Heart left ventricle (tissue), 16 donors: ENCODE measurements around the gene TCF7. TPM values are rescaled to one million over a fixed set of nuclear protein-coding genes. Genes with fewer than 3 reads are reported as not detected.

Experiments used
- ATAC-seq, 4 donors: fragments of 200-7000 bp; cut with Tn5 transposase; one replicate each; pipeline ENCODE4 v1.9.1; 2020 to 2022; ENCODE audit warnings: moderate library complexity in 4 of 4, mild to moderate bottlenecking in 3 of 4, moderate number of reproducible peaks in 1 of 4
- DNase-seq, 5 donors: peaks; one replicate each; pipeline ENCODE4 v3.0.0-alpha.2; 2020
- H3K27ac ChIP-seq, 12 donors: fragments of 200-600 bp; sonication (generic) in 4 of 12; one replicate each; pipeline versions ENCODE4 v1.5.0 to v1.8.0; 2016 to 2022; ENCODE audit warnings: mild to moderate bottlenecking in 2 of 12
- H3K27me3 ChIP-seq, 9 donors: fragments of 200-600 bp; sonication (generic) in 2 of 9; one replicate each; pipeline versions ENCODE4 v1.5.1 to v1.8.0; 2016 to 2022; ENCODE audit warnings: mild to moderate bottlenecking in 3 of 9
- H3K36me3 ChIP-seq, 9 donors: fragments of 200-600 bp; sonication (generic) in 2 of 9; one replicate each; pipeline versions ENCODE4 v1.5.0 to v1.8.0; 2018 to 2022; ENCODE audit warnings: mild to moderate bottlenecking in 2 of 9
- H3K4me1 ChIP-seq, 12 donors: fragments of 200-600 bp; sonication (generic) in 4 of 12; one replicate each; pipeline versions ENCODE4 v1.5.0 to v1.8.0; 2016 to 2022; ENCODE audit warnings: mild to moderate bottlenecking in 3 of 12
- H3K4me3 ChIP-seq, 12 donors: fragments of 200-600 bp; sonication (generic) in 4 of 12; one replicate each; pipeline versions ENCODE4 v1.5.0 to v1.8.0; 2017 to 2022; ENCODE audit warnings: mild to moderate bottlenecking in 9 of 12, moderate library complexity in 4 of 12
- H3K9me3 ChIP-seq, 12 donors: fragments of 200-600 bp; sonication (generic) in 4 of 12; one replicate each; pipeline versions ENCODE4 v1.5.0 to v1.8.0; 2016 to 2022; ENCODE audit warnings: mild to moderate bottlenecking in 1 of 12
- CTCF ChIP-seq, 12 donors: fragments of 200-600 bp; sonication (generic) in 4 of 12; IDR thresholded peaks; one replicate each; pipeline versions ENCODE4 v1.5.0 to v1.8.0; 2018 to 2022; ENCODE audit warnings: antibody characterized with exemption in 12 of 12, mild to moderate bottlenecking in 5 of 12
- POLR2A ChIP-seq, 2 donors: fragments of 450-650 bp; IDR thresholded peaks; one replicate each; pipeline ENCODE4 v1.6.1; 2017; ENCODE audit warnings: antibody characterized with exemption in 2 of 2, mild to moderate bottlenecking in 2 of 2, moderate library complexity in 2 of 2
- WGBS, 4 donors: extraction: QIAGEN DNeasy Blood & Tissue Kit in 2 of 4; methylation state at CpG; one replicate each; pipeline versions ENCODE4 v1.1.5 to v1.1.7; 2013 to 2018; 5-methylcytosine and 5-hydroxymethylcytosine counted together
- intact Hi-C, 10 donors: fragments of 100-400 bp; cut with DNase I; formaldehyde crosslinking; loops; one replicate each; pipeline versions ENCODE4 v1.11.1 to v1.14.2; 2022
- polyA plus RNA-seq, 2 donors: library from polyadenylated mRNA; stranded (reverse); fragments of 200-250 nt; gene quantifications; one replicate each; pipeline ENCODE4 v1.2.3, GENCODE V29; 2013
- total RNA-seq, 9 donors: library from RNA; depleted of rRNA in 2 of 9; stranded (reverse); fragments of >200 nt in 2 of 9; fragmentation: NEBNext Ultra II Directional in 3 of 9; extraction: Animal tissue kit (Norgen Biotek cat#: 25700) in 3 of 9; gene quantifications; one replicate each; pipeline versions ENCODE4 v1.1.0 to v1.2.4, GENCODE V29; 2016 to 2023
- donor health status: ischemic (EF 13 %, LVEDD 7.1; RV severe dilation, severe dysfunction).
- donor health status: healthy with polysubstance abuse.
- donor health status: DM: no; HTN: yes; CAD: no.
- donor health status: DM: no; HTN: no; CAD: no.
- donor health status: ischemic (EF 25% LVEDD 6.9; RV normal size, moderate dysfunction).
- donor health status: ischemic (EF 25% LVEDD 5.7; RV mildly dilated, moderate dysfunction).
- donor health status: healthy.
- donor health status: DM: yes; HTN: yes; CAD: no.
- donor health status: ischemic (EF 35%, LVEDD 5.7; RV mildly dilated, moderate dysfunction).
- donor health status: nonischemic (EF 11% LVEDD 7.7; RV severe dilation, severe dysfunction).
- donor health status: DM: yes; HTN: yes; CAD: no.
- donor health status: PGD.
- donor health status: ischemic (EF 29% LVEDD 5.4; RV normal size, mild dysfunction).
- donor health status: nonischemic (EF 23%, LVEDD 6.1; RV moderate dilation, normal function).

Gene TCF7
- total and polyA plus RNA-seq, 11 donors = 0.79 to 5.2 (median 1.9) TPM

GRCh38 chr5:134128648-134128995, 14.1 kb downstream of the TCF7 start:
- DNase-seq = no peak
- ATAC-seq = no peak
- Histone ChIP-seq H3K27me3 (no peaks in the 10 kb centered on the region), H3K36me3 (peaks cover 0 to 28% (median 4%) of the 10 kb centered on the region in 9 donors), H3K9me3 (no peaks in the 10 kb centered on the region), H3K27ac (peak overlapping the region in 4 of 12 donors; percentile 13 to 69 (median 57)), H3K4me1 (peaks cover 0 to 93% (median 39%) of the 10 kb centered on the region in 12 donors), H3K4me3 (peak overlapping the region in 1 of 12 donors; percentile 12)
- WGBS, 4 donors = 84 to 100% (median 90%) methylated on average over 3 to 5 of the region's 5 CpGs
- TF ChIP-seq CTCF (IDR thresholded peaks at IDR 0.05) (no peak), POLR2A (IDR thresholded peaks at IDR 0.05) (no peak)
- intact Hi-C loops = no loop called here

- intact Hi-C loops = no loop called here
- DNase-seq = no peak
- H3K4me1 ChIP-seq = peaks cover 0 to 94% (median 36%) of the 10 kb centered on the region in 12 donors
- H3K36me3 ChIP-seq = peaks cover 0 to 38% (median 7%) of the 10 kb centered on the region in 9 donors
- WGBS, 4 donors = 81 to 90% (median 84%) methylated on average over 11 to 25 of the region's 25 CpGs
- no peaks in the 10 kb centered on the region for H3K9me3 ChIP-seq
- no peak for TF ChIP-seq CTCF (IDR thresholded peaks at IDR 0.05)
- no peak for TF ChIP-seq POLR2A (IDR thresholded peaks at IDR 0.05)
- H3K27me3 ChIP-seq = no peaks in the 10 kb centered on the region
- peak overlapping the region in 2 of 12 donors; percentile 19 to 67 for H3K27ac ChIP-seq
- ATAC-seq = no peak
- peak overlapping the region in 1 of 12 donors; percentile 12 for H3K4me3 ChIP-seq
Measured at GRCh38 chr5:134129411-134130238, 15.1 kb downstream of the TCF7 start.

DNA sequence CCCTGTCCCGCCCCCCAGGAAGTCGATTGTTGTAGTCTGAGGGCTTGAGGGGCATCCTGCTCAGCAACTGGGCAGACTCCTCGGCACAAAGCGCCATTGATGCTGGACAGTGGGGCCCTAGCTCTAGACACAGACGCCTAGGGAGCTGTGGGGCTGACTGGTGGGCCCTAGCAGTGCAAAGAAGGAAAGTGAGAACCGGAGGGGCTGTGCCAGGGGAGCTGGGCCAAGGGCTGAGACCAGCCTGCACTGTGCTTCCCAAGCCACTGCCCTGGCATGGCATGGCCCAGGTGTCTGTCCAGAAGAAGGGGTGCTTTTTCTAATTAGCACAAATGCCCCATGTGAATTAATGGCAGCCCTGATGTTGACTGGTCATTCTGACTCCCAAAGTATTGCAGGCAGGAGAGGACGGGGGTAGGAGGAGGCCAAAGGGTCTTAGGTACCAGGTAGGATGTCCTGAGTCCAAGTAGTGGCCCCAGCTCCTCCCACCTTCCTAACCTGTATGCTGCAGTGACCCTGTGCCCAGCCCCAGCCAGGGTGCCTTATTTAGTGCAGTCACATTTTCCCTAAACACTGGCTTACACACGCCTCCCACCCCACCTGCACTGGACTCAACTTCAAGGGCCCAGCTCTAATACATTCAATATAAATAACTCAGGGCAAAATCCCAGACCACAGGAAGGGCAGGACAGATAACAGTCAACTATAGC, 15.9 kb downstream of the TCF7 start:
- no peaks in the 10 kb centered on the region for H3K27me3 ChIP-seq
- intact Hi-C loops = no loop called here
- no peak for ATAC-seq
- peak overlapping the region in 1 of 12 donors; percentile 69 for H3K27ac ChIP-seq
- TF ChIP-seq POLR2A (IDR thresholded peaks at IDR 0.05) (no peak), CTCF (IDR thresholded peaks at IDR 0.05) (no peak)
- no peak overlapping the region for H3K4me3 ChIP-seq
- H3K4me1 ChIP-seq = peaks cover 0 to 87% (median 28%) of the 10 kb centered on the region in 12 donors
- H3K9me3 ChIP-seq = no peaks in the 10 kb centered on the region
- 79 to 89% (median 84%) methylated on average over 5 to 8 of the region's 8 CpGs for WGBS, 4 donors
- H3K36me3 ChIP-seq = peaks cover 0 to 41% (median 14%) of the 10 kb centered on the region in 9 donors
- peak in 1 of 5 donors; percentile 19 for DNase-seq

DNA sequence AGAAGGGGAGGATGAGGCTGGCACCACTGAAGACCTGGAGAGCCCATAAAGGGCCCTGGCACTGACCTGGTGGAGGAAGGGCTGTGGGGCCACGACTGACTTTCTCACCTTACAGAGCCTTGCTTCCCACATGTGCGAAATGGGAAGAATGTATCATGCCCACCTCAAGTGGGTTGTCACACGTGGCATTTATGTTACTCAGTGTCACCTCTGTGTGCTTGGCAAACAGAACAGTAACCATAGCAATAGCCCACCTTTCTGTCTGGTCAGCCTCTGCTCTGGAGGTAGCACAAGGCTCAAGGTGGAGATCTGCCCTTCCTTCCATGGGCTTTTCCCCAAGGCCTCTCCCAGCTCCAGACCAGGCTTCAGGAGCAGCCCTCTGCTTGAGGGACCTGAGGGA, 16.7 kb downstream of the TCF7 start:
- H3K4me3 ChIP-seq = no peak overlapping the region
- WGBS, 4 donors = 77 to 93% (median 81%) methylated on average over 3 of the region's 3 CpGs
- peaks cover 0 to 82% (median 20%) of the 10 kb centered on the region in 12 donors for H3K4me1 ChIP-seq
- no peak for TF ChIP-seq CTCF (IDR thresholded peaks at IDR 0.05)
- TF ChIP-seq POLR2A (IDR thresholded peaks at IDR 0.05) = no peak
- H3K27ac ChIP-seq = peak overlapping the region in 1 of 12 donors; percentile 69
- no peaks in the 10 kb centered on the region for H3K27me3 ChIP-seq
- H3K36me3 ChIP-seq = peaks cover 0 to 49% (median 21%) of the 10 kb centered on the region in 9 donors
- ATAC-seq (no peak), DNase-seq (peak in 1 of 5 donors; percentile 9)
- no peaks in the 10 kb centered on the region for H3K9me3 ChIP-seq
- intact Hi-C loops = no loop called here
